Measurements from ENCODE around the gene GRPEL1. TPM values are rescaled to one million over a fixed set of nuclear protein-coding genes. Genes with fewer than 3 reads are reported as not detected.

The GRPEL1 gene
- total RNA-seq, 1 donor from 2014 or later: 11.0 TPM

DNA sequence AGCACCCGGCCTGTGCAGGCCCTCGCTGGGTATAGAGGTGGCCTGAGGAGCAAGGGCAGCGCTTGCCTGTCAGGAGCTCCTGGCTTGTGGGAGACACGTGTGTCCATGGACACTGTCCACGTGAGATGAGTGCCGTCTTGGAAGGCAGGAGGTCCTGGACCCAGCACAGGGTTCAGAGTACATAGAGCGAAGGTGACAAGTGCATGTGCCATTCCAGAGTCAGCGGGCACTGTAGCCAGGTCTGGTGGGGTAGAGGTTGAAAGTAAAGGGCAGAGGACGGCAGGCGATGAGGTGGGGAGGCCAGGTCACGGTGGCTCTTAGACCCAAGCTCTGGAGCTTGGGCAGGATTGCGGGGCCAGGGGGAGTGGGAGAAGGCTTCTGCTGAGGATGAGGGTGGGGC is 53.0 kb downstream of the GRPEL1 start:
- TF ChIP-seq POLR2AphosphoS5 (IDR thresholded peaks at IDR 0.05; ENCODE audit: insufficient read depth in 1 of 2, low read depth in 1 of 2): no peak
- TF ChIP-seq, protein P1, sequence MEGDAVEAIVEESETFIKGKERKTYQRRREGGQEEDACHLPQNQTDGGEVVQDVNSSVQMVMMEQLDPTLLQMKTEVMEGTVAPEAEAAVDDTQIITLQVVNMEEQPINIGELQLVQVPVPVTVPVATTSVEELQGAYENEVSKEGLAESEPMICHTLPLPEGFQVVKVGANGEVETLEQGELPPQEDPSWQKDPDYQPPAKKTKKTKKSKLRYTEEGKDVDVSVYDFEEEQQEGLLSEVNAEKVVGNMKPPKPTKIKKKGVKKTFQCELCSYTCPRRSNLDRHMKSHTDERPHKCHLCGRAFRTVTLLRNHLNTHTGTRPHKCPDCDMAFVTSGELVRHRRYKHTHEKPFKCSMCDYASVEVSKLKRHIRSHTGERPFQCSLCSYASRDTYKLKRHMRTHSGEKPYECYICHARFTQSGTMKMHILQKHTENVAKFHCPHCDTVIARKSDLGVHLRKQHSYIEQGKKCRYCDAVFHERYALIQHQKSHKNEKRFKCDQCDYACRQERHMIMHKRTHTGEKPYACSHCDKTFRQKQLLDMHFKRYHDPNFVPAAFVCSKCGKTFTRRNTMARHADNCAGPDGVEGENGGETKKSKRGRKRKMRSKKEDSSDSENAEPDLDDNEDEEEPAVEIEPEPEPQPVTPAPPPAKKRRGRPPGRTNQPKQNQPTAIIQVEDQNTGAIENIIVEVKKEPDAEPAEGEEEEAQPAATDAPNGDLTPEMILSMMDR (IDR thresholded peaks at IDR 0.05): no peak
- TF ChIP-seq POLR2A (IDR thresholded peaks at IDR 0.05): no peak
- Histone ChIP-seq H3K27ac (no peak overlapping the region), H3K9me3 (no peaks in the 10 kb centered on the region), H3K4me3 (no peak overlapping the region), H3K36me3 (peaks cover 0 to 52% of the 10 kb centered on the region in 2 donors), H3K27me3 (no peaks in the 10 kb centered on the region), H3K4me1 (no peaks in the 10 kb centered on the region)
- DNase-seq (ENCODE audit: extremely low spot score in 2 of 2): no peak
- intact Hi-C loops (cut with DNase I): no loop called here

DNA sequence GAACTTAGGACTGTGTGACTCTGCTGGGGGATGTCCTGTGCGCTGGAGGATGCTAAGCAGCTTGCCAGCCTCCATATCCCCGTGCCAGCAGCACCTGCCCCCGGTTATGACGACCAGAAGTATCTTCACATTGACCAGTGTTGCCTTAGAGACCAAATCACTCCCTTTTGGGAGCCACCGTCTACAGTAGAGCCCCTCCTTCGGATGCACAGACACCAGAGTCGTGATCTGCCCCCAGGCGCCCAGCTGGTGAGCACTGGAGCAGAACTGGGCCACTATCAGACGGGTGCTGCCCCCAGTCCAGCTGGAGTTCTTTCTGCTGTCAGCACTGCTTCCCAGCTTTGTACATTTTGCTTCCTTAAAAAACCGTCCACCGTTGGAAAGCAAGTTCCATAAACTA is 54.7 kb downstream of the GRPEL1 start:
- H3K27me3 ChIP-seq: no peaks in the 10 kb centered on the region
- no peaks in the 10 kb centered on the region for H3K4me1 ChIP-seq
- no peak for DNase-seq (ENCODE audit: extremely low spot score in 2 of 2)
- no peak overlapping the region for H3K4me3 ChIP-seq
- H3K27ac ChIP-seq: no peak overlapping the region
- intact Hi-C loops (cut with DNase I): no loop called here
- no peaks in the 10 kb centered on the region for H3K9me3 ChIP-seq
- TF ChIP-seq POLR2AphosphoS5 (IDR thresholded peaks at IDR 0.05; ENCODE audit: insufficient read depth in 1 of 2, low read depth in 1 of 2) (no peak), POLR2A (IDR thresholded peaks at IDR 0.05) (no peak)
- TF ChIP-seq, protein P1 (IDR thresholded peaks at IDR 0.05): no peak
- H3K36me3 ChIP-seq: peaks cover 0 to 61% of the 10 kb centered on the region in 2 donors

DNA sequence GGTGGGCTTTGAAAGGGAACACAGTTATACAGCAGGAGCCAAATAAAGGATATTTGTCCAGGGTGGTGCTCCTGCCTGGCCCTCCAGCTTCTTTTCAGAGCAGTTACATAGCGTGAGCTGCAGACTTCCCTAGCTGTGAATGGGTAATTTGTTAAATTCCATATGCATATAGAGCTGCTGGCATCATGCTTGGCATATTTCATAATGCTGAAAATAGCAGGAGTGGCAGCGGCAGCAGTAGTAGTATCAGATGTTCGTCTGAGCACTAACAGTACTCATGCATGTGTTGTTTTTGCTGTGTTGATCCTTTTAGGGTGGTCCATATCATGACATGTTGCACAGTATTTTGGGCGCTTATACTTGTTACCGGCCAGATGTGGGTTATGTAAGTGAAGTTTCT is 58.3 kb downstream of the GRPEL1 start:
- no peak overlapping the region for H3K4me3 ChIP-seq
- peaks cover 0 to 41% of the 10 kb centered on the region in 2 donors for H3K36me3 ChIP-seq
- DNase-seq (ENCODE audit: extremely low spot score in 2 of 2): no peak
- intact Hi-C loops (cut with DNase I): no loop called here
- H3K9me3 ChIP-seq: no peaks in the 10 kb centered on the region
- H3K27me3 ChIP-seq: no peaks in the 10 kb centered on the region
- peaks cover 11% of the 10 kb centered on the region for H3K4me1 ChIP-seq
- no peak for TF ChIP-seq POLR2A (IDR thresholded peaks at IDR 0.05)
- TF ChIP-seq POLR2AphosphoS5 (IDR thresholded peaks at IDR 0.05; ENCODE audit: insufficient read depth in 1 of 2, low read depth in 1 of 2): no peak
- TF ChIP-seq, protein P1 (IDR thresholded peaks at IDR 0.05): no peak
- no peak overlapping the region for H3K27ac ChIP-seq

Other genes with a start within 250 kb of the GRPEL1 start
- gene TBC1D14, start 158.2 kb downstream of the GRPEL1 start, total RNA-seq: 35.4 TPM
- gene TADA2B, start 24.7 kb downstream of the GRPEL1 start, total RNA-seq: 12.0 TPM
- 5.4 TPM for gene SORCS2, start 124.5 kb upstream of the GRPEL1 start, total RNA-seq

All from vagina (tissue), 2 donors.